Stimulated activated CD4-positive, alpha-beta T cell treated with anti-CD3 and anti-CD28 coated beads, Interleukin-1b, Interleukin-23, amount 100 ng/mL, for 4 hours (primary cell): ENCODE measurements around the gene PPP1R18.
A peak's percentile ranks its signal among the peaks of the same experiment; 100 is the strongest.

Experiments used
- DNase-seq, 2 donors: peaks; one replicate each; pipeline ENCODE4 v3.0.0-alpha.2; 2020; ENCODE audit warnings: low read depth in 2 of 2

The PPP1R18 gene

DNA sequence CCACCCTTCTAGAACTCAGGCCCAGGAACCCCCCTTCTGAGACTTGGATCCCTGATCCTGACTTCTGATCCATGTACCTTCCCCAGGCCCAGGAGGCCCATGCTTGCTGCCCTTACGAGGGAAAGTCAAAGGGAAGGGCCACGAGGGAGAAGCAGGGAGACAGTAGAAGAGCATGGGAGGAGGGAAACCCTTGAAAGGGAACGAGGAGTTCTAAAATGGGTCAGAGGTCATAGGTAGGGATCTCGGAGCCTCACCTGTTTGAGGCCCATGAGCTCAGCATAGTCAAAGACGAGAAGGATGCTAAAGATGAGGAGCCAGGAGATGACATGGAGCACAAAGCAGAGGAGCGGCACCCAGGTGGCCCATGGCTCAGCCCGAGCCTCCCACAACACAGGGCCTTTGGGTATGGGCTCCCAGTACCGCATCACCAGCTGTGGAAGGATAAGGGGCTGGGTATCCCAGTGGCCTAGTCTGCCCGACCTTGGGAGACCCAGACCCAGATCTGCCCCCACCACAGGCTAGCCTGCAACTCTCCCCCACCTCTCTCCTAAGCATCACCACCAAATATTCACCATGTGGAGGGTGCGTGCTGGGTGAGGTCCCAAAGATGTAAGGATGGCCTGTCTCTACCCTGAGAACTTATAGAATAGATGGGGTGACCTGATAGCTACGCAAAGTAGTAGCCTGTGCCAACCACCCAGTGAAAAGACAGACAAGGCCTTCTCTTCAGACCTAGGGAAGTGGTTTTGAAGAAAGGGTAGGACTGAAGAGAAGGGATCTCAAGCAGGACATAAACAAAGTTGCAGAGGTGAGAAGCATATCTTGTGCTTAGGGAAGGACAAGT lies 2.8 kb upstream of the PPP1R18 start:
- DNase-seq = no peak

DNA sequence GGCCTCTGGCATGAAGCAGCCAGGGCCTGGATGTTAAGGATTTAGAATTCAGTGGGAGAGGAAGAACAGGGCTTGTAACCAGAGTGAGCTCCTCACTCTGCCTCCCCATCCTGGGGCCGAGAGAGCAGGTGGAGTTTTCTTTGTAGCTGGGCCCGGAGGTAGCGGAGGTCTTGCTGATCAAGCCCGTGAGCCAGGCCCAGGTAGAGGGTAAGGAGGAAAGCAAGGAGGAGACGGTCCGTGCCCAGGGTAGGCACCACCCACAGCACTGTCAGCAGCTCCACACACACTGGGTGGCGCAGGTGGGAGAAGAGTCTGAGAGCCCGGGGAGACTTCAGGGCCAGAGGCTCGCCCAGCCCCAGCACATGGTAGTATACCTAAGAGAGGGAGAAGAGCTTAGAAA lies 2.1 kb upstream of the PPP1R18 start:
- no peak for DNase-seq

DNA sequence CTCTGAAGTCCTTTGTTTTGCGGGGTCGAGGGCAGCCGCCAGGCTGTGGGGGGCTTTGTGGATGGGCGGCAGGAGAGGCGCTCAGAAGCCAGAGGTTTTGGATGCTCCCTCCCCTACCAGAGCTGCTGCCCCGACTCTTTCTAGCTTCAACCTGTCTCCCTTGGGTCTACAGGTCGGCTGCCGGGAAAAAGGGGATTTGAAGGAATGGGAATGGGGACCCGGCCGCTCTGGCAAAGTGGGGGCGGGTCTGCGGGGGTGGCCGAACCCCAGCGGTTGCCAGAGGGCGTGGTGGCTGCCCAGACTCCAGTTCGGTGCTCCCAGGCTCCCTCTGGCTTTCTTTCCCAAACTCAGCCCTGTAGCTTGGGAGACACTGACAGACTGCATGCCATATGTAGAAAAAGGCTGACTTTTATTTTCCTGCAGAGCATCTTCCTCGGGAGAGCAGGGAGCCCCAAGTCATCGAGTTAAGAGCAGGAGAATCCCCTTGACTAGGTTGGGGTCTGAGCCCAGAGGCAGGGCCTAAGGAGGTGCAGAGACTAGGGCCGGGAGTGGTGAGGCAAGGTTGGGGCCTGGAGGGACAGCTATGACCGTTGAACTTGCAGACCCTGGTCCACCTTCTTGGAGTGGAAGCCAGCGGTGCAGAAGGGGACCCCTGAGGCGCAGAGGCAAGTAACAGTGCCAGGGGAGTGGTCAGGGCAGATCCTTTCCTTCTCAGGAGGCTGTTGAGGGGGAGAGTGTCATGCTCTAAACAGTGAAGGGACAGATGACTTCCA lies 1.4 kb upstream of the PPP1R18 start:
- DNase-seq = no peak

DNA sequence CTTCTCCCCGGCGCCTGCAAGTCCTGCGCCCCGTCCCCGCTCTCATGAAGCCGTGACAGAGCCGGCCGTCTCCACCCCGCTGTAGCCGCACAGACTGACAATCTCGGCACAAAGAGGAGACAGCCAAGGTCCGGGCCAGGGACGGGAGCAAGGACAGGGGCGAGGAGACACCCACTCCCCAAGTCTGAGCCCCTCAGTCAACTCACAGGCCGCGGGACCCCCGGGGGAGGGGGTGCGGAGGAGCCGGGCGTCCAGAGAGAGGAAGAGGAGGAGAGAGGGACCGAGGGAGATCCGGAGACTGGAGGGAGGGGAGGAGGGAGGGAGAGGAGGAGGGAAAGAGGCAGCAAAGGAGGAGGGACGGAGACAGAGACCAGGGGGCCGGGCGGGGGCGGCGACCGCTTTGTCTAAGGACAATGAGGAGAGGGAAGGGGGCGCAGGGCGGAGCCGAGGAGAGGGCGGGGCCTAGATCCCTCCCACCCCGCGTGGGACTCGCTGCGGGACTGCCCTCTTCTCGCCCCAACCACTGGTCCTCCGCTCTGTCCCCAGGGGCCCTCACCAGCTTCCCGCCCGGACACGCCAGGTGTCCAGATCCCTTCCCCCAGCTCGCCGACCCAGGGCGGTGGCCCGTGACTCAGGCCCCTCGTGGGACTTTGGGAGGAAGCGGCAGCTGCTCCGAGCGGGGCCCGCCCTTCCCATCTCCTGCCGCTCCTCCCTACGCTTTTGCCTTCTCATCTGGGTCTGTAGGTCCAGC lies 638 bp upstream of the PPP1R18 start:
- DNase-seq = peak; percentile 60 to 86

DNA sequence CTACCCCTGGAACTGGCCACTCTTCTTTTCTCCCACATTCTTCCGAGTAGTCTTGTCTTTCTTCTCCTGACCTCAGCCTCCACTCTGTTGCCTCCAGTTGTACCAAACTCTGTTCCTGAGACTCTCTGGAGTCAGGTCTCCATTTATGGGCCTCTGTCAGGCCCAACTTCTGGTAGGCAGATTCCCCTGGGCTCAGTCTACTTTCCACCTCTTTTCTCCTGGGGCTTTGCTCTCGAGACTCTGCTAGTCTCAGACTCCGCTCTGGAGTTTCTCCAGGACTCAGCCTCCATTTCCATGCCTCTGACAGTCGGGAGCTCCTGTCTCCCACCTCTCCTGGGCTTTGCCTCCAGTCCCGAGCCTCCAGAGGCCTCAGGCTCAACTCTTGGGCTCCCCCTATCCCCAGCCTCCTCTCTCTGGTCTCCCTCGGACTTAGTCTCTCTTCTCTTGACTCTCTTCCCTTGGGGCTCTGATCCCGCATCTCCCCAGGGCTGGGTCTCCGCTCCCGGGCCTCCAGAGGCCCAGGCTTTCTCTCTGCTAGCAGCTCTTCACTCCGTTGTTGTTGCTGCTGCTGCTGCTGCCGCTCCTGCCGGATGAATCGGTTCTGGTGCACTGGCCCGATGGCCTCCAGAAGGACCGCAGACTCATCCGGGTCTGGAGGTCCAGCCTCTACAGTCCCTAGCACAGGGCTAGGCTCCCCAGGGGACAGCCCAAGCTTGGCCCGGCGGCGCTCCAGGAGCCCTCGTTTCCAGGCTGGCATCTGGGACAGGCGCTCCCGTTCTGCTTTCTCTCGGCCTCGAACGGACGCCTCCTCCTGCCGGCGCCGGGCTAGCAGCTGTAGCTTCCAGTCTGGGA lies 1.1 kb downstream of the PPP1R18 start:
- DNase-seq = no peak

DNA sequence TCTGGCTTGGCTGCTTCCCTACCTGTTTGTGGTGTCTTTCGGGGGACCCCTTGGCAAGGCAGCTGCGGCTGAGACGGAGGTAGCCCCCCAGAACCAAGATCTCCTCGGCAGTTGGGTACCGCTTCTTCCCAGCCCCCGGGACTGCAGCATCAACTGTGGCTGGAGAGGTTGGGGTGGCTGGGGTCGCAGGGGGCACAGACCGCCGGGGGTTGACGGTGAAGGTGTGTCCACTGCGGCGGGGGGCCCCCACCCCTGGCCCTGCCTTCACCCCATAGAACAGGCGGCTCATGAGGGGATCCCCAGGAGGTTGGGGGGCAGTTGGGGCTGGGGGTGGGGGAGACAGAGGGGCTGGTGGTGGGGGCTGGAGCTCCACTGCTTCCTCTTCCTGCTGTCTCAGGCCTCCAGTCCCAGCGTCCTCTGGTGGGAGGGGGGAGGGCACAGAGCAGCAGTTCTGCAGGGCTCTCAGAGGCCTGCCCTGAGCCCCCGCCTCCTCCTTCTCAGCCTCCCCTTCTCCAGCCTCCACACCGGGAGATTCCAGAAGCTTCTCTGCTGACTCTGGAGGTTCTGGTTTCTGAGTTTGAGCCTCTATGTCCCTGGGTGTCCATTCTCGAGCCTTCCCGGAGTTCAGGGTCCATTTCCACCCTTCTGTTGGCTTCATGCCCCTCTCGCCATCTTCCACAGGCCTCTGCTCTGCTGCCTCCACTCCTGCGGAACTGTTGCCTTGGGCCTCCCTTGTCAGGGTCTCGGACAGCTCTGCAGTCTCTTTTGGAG lies 1.9 kb downstream of the PPP1R18 start:
- DNase-seq = peak in 1 of 2 donors; percentile 54

DNA sequence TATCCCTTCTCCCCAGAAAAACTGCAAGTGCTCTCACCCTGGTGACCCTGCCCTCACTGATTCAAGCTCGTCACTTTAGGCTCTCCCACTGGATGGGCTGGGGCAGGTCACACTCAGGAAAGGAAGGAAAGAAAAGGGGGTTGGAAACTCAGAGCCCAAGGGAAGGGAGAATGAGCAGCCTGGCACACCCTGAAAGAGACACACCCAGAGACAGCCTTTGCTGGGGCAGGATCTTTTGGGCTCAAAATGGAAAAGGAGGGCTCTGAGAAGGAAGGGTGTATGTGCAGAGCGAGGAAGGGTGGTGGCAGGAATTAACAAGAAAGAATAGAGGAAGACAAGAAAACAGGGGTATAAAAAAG lies 2.5 kb downstream of the PPP1R18 start:
- DNase-seq = no peak

DNA sequence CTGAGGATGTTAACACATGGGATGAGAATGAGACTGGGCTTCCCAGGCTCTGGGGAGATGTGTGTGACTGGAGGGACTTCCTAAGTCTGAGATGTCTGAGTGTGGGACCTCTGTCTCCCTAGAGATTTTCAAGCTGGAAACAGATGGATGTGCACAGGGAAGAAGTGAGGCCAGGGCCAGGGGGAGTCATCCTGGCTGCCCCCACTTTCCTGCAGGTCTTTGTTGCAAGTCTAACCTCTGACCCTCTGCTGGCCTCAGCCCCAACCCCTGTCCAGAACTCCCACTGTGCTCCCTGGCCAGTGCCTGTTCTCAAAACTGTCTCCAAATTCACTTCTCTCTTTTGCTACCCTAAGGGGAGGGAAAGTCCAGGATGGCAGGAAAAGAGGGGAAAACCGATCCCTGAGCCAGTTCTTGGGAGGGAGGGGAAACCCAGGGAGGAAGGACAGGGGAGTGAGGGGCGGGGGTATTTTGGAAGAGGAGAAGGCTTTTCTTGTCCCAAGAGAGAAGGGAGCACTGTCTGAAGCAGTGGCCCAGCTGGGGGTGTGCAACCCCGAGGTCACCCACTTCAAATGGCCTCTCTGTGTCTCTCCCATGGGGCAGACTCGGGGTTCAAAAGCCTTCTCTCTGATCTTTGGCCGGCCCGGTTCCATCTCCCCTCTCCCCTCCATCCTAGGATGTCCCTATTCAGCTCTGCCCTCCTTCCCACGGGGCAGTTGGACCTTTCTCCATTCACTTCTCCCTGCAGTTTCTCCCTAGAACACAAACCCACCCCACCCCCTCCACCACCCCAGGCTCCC lies 3.1 kb downstream of the PPP1R18 start:
- DNase-seq = no peak

DNA sequence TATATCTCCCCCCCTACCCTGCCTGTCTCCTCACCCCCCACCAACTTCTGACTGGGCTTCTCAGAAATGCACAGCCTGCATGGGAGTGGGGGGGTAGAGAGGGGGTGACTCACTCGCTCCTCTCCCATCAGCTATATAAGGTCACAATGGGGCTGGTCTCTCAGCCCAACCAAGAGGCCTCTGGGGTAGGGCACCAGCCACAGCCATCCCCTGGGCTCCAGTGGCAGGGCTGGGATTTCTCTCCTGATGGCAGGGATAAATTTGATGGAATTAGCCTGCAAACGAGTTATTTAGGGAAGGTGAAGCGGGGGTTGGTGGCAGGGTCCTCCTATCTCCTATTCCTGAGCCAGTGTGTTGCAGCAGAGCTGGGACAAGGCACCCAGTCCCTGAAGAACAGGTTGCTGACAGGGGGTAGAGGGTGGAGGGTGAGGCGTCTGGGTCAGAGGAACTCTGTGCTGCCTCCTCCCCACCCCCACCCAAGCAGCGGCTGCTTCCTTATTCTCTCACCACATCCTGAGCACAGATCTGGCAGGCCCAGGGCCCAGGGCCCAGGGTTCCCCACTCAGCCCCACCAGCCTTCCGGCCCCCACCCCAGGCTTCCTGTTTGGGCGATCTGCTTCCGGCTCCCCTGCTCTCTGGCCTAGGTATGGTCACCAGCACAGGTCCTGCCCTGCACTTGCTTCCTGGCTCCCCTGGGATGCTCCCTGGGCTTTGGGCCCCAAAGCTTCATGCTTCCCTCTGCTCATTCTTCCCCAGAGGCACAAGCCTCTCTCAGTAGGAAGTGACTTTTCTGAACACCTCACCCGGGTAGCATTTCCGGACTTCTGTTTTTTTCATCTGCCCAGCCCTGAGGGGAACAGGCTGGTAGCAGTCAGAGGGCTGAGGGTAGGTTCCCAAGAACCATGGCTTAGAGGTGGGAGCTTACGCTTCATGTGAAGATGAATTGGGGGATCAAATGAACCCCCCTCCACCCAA lies 4.0 kb downstream of the PPP1R18 start:
- peak; percentile 65 to 80 for DNase-seq

DNA sequence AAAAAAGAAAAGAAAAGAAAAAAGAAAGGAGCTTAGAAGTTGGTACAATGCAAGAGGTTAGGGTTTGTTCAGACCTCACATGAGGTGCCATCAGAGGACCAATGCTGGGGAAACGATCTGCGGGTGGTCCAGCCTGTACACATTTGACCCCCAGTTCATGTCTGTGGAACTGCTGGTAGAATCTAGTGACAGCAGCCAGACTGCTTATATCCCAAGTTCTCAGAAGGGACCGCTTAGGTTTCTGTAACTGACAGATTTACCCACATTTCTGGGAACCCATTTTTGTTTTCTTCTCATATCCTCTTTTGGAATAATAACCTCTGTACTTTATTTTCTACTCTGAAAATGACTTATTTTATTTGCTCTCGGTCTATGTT lies 4.7 kb downstream of the PPP1R18 start:
- DNase-seq = no peak

DNA sequence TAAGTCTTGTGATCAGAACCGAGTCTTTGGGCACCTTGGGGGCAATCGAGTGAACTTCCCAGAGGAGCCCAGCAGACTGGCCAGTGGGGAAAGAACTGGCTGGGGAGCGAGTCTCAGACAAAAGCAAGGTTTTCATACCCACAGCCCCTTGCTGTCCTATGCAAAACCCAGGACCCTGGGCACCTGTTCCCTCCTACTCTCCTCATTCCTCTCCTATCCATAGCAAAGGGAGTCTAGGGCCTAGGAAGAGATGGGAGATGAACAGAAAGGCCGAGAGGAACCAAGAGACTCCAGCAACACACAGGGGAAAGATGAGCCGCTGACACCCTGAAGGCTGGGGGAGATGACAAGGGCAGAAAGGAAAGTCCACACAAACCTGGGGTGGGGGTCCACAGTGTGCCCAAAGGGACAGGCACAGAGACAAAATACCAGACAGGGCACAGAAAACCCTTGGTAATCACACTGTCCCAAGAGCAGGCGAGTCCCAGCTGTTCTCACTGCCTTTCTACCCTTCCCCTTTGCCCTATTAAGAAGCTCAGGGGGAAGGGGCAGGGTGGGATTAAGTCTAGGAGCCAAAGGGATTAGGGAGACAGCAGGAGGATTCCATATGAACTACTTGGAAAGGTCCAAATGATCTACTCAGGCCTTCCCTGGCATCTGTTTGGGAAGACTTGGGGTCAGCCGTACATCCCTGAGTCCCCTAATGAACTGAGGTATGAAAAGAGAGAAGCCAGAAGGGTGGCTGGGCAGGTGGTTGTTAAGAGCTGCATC lies 6.5 kb downstream of the PPP1R18 start:
- DNase-seq = no peak

DNA sequence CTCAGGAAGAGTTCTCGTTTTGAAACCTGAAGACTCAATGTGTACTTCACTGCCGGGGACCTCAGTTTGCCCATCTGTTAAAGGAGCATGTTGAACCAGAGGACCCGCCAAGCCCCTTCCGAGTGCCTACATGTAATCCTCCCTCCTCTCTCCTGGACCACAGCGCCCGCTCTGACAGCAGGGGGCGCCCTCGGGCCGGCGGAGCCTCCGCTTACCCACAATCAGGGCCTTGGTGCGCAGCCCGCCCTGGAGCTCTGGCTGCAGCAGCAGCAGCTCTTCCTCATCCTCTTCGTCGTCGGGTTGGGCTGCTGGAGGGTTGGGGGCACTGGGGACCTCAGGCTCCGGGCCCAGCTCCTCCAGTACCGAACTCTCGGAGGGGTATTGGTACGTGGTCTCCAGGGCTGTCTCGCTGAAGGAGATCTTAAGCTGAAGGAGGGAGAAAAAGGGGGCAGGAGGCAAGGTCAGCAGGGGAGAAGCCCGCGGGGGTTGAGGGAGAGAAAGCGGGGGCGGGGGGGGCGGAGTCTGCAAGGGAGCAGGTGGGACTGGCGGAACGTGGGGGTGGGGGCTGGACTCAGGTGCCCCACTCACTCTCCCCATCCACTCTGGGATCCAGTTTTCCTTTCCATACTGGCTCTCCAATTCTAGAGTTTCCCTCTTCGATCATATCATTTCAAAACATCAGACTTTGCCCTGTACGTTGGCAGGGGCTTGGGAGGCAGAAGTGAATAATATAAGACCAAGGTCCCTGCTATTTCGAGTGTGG lies 7.3 kb downstream of the PPP1R18 start:
- DNase-seq = peak; percentile 90 to 92

DNA sequence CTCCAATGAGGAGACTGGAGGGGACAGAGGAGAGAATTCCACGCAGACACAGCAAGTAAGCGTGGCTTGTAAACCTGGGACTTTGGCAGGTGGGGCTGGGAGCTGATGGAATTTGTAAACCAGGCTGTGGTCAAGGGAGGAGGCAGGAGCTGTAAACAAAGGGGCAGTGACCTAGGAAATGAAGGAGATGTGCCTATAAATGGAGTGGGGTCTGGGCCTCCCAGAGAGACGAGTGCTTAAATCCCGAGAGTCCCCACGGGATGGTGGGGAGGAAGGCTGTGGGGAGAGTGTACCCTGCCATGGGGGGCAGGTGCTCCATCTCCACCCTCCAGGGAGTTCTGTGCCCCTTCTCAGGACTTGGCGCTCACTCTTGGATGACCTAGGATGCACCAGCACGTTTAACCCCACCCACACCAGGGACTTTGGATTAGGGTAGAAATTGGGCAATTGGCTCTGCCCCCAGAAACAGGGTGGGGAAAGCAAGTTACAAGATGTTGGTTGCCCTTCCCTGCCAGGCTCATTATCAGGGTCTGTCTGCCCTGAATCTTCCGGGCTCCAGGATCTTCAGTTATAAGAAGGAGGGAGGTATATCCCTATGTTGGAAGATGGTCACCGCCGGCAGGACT lies 9.7 kb downstream of the PPP1R18 start:
- no peak for DNase-seq

DNA sequence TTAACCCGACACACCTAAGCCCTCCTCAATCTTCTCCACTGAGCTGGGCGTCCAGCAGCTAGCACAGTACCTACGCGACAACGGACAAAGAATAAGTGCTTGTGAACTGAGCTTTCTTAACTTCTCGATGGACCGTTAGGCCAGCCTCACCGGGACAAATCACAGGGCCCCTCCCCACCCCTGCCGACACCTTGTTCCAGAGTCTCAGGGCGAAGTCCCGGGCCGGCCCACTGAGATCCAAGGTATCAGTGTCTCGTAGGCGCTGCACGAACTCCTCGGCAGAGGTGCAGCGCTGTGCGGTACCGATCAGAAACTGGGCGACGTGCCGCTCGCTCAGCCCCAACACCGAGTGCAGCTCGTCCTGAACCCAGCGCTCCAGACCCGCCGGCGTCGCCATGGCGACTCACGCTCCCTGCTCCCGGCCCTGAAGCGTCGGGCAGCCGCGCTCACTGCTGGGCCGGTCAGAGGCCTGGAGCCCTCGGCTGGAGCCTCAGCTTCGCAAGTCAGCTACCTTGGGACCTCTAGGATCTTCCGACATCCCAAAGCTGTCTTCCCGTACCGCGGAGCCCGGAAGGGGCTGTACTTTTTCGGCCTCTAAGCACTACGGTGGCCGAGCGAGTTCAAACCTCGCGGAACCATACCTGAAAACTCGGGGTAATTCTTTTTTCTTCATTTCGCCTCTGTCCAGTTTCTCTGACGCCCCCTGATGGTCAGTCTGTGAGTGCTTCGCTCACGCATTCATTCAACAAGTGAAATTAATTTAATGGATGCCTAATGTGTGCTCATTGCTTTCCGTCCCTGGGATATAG lies 13.8 kb downstream of the PPP1R18 start, which contains the start of gene DHX16:
Gene DHX16, minus strand, starts transcription at position 562 of the 809 bp plus-strand sequence. Its CDS starts 165 bp downstream, at position 397.
- DNase-seq = peak; percentile 82 to 87

DNA sequence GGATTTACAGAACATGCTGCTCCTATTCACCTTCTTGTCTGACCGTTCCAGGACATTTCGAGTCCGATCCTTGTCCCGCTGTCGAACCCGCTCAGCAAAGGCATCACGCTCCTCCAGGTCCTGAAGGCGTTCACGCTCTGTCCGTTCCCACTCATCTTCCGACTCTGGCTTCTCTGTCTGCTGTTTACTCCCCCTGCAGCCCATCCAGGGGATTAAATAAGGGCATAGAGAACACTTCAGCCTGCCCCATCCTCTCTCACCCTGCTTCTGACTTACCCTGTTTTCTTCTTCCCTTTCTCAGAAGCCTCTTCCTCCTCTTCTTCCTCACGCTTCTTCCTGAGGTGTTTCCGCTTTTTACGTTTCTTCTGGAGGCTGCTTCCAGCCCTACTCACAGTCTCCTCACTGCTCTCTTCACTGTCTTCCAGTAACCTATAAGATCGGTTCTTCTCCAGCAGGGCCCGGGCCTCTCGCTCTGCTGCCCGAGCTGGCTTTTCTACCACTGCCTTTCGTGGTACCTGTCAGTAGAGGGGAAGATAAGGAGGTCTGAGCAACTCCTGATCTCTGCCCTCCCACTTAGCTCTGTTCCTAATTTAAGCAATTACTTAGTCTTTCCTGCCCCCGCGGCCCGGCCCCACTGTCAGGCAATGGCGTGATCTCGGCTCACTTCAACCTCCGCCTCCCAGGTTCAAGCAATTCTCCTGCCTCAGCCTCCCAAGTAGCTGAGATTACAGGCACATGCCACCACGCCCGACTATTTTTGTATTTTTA lies 15.5 kb downstream of the PPP1R18 start:
- DNase-seq = no peak
